ENCODE measurements around the gene LUZP4.
"Not testable (repeated sequence)": the region's sequence is repeated elsewhere in the genome, so short reads cannot be mapped to it uniquely, and the experiment has no call there.

LUZP4 gene

DNA sequence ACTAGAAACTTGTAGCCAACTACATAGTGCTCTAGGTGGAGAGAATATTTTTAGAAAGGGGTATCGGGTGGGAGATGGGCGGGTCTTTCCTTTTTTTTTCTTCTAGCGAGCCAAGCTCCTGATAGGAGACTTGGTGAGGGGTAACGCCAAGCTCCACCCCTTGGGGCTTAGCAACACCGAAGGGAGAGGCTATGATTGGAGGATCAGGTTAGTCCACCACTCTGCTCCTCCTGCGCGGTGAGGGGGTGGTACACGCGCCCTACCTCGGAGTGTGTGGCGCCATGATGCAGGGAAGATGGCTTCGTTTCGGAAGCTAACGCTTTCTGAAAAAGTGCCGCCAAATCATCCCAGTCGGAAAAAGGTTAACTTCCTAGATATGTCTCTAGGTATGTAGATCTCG, at the start of gene LUZP4:
Gene LUZP4 (plus strand): TSS at position 251 of the 400 bp plus-strand sequence. CDS start 45 bp downstream, at position 296.
- DNase-seq (ENCODE audit: insufficient read length, low spot score): no peak
- FAIRE-seq: no peak

DNA sequence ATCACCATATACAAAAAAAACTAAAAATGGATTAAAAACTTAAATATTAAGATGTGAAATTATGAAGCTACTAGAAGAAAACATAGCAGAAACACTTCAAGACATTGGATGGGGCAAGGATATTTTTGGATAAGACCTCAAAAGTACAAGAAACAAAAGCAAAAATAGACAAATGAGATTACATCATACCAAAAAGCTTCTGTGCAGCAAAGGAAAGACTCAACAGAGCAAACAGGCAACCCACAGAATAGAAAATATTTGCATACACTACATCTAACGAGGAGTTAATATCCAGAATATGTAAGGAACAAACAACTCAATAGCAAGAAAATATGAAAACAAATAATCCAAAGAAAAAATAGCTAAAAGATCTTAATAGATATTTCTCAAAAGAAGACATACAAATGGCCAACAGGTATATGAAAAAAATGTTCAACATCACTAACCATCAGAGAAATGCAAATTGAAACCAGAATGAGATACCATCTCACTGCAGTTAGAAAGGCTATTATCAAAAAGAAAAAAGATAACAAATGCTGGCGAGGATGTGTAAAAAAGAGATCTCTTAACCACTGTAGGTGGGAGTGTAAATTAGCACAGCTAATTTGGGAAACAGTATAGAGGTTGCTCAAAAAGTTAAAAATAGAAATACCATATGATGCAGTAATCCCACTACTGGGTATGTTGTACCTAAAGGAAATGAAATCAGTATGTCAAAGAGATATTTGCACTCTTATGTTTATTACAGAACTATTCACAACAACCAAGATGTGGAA, 37.9 kb upstream of the LUZP4 start:
- no peak for FAIRE-seq
- no peak for DNase-seq (ENCODE audit: insufficient read length, low spot score)

GRCh38 chrX:115255003-115255402, 34.5 kb upstream of the LUZP4 start:
- DNase-seq (ENCODE audit: insufficient read length, low spot score): no peak
- no peak for FAIRE-seq

DNA sequence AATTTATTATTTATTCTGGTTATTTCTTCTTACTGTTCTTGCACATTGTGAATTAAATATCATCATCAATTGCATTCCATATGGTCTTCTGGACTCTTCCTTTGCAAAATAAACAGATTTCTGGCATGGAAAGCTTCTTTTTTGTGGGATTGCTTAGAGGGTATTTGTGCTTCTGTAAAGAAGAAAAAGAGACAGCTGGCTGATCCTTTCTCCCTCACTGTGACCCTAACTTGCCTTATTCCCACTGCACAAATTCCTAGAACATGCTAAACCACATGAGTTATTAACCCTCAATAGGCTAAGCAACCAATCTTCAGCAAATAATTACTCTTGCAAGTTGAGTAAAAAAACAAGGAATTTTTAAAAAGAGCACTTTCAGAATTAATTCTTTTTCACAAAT, 31.8 kb upstream of the LUZP4 start:
- DNase-seq (ENCODE audit: insufficient read length, low spot score) (no peak), FAIRE-seq (no peak)

DNA sequence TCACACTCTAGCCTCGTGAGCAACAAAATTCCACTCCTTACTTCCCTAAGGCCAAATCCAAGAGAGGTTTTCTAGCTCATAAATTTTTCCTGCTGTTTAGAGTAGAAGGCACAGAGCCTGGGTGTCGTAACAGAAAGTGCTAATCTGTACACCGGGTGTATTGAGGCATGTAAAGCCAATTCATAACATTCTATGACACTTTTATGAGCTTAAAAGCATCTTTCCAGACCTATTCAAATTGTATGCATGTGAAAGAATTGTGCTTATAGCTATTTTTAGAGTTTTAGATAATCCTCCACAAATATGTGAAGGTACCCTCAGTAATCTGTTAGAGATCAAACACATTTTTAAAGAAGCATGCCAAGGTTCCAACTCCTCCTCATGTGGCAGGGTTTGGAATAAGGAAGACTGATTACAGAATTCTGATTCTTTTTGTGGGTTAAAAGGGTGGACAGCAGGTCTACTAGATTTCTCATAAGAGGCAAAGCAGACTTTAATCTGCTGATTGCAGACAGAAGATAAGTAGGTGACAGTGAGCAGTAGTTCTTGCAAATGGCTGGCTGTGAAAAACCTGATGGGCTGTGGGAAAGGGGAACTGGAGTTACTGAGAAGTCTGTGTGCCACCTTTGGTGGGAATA, 30.2 kb upstream of the LUZP4 start:
- FAIRE-seq: no peak
- DNase-seq (ENCODE audit: insufficient read length, low spot score): no peak

DNA sequence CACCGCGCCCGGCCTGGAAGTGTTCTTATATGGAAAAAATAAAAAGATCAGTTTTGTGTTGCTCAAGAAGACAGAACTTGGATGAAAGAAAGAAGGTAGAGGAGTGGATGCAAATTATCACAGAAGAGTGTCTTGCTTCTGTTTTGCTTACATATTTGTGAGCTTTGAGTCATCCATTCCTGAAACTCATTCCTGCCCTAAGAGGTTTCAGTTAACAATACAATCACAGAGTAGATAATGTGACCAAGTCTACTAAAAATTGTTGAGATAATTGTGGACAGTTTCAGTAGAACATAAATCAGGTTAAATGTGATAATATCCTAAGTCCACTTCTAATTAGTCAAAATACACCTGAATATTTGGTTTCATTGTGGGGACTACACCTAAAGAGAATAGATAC, 29.2 kb upstream of the LUZP4 start:
- DNase-seq (ENCODE audit: insufficient read length, low spot score): peak; percentile 1
- FAIRE-seq: no peak

DNA sequence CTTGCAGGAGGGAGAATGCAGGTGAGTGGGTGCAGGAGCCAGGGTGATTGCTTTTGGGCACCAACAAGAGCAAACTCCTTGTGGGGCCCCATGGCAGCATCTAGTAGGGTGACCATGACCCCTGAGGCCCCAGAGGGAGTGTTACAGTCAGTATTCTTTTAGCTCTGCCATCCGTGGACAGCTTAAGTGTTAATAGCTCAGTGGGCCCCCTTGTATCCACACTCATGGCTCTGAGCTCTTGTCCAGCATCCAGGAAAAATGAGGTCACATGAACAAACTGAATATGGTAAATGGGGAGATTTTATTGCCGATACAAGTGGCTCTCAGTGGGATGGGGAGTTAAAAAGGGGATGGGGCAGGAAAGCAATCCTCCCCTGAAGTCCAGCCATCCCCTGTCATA, 28.4 kb upstream of the LUZP4 start:
- DNase-seq (ENCODE audit: insufficient read length, low spot score) (no peak), FAIRE-seq (no peak)

DNA sequence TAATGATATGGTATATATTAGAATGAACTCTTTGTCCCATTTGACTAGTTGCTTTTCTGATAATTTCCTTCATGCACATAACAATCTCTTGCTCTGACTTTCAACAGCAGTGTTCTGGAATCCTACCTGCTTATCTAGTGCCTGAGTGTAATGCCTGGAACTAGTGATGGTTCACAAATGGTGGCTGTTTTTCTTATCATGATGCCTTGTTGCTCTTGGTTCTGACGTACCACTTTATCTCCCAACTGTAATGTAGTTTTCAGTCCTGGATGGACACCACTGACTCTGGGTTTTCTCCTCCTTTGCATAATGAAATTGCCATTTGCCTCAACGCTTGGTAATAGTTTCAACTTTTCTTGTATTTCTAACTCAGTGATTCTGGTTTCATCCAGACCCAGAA, 25.5 kb upstream of the LUZP4 start:
- FAIRE-seq (no peak), DNase-seq (ENCODE audit: insufficient read length, low spot score) (no peak)

- no peak for FAIRE-seq
- no peak for DNase-seq (ENCODE audit: insufficient read length, low spot score)
These were observed 23.2 kb upstream of the LUZP4 start for GRCh38 chrX:115266300-115266699.

- FAIRE-seq (no peak), DNase-seq (ENCODE audit: insufficient read length, low spot score) (no peak)
These were observed 21.1 kb upstream of the LUZP4 start for GRCh38 chrX:115268421-115268820.

- DNase-seq (ENCODE audit: insufficient read length, low spot score) (no peak), FAIRE-seq (no peak)
These were observed 20.3 kb upstream of the LUZP4 start for GRCh38 chrX:115269051-115269683.

GRCh38 chrX:115284877-115285276, 4.6 kb upstream of the LUZP4 start:
- FAIRE-seq: no peak
- no peak for DNase-seq (ENCODE audit: insufficient read length, low spot score)

DNA sequence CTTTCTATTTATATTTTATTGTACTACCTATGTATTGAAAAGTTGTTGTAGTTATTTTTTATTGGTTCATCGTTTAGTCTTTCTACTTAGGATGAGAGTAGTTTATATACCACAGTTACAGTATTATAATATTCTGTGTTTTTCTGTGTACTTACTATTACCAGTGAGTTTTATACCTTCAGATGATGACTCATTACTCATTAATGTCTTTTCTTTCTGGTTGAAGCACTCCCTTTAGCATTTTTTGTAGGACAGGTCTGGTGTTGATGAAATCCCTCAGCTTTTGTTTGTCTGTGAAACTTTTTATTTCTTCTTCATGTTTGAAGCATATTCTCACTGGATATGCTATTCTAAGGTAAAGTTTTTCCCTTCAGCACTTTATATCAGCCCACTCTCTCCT, 7.7 kb downstream of the LUZP4 start:
- no peak for FAIRE-seq
- DNase-seq (ENCODE audit: insufficient read length, low spot score): no peak

DNA sequence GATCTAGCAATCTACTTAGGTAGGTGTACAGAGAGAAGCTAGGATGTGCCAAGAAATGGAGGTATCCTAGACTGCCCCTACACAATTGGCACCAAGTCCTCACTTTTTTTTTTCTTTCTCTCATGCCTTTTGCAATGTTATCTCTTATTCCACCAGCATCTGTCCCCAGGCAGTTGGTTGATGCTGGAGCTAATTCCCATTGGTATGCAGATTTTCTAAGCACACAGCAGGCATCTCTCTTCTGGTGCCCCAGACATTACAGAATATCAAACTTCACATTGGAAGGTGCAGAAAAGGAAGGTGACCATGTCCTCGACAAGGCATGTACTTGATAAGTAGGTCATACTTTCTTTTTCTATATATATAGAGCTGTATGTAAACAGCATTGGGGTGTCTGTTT, 21.6 kb downstream of the LUZP4 start:
- no peak for DNase-seq (ENCODE audit: insufficient read length, low spot score)
- no peak for FAIRE-seq

DNA sequence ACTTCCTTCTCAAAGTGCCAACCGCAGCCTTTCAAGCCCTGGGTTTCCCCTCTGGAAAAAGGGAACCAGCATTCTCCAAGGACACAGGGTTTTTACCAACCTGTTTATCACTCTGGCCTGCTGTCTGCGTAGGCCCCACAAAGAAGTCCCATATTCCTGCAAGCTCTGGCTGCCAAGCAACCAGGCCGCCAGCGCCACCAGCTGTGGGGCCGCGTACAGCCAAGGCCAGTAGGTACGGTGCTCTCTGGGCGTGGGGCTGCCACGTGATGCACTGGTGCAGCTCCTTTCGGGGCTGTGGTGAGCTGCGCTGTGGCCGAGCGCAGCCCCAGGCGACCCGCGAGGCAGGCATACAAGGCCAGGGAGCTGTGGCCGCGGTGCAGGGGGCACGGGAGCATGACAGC, 22.1 kb downstream of the LUZP4 start:
- FAIRE-seq (no peak), DNase-seq (ENCODE audit: insufficient read length, low spot score) (no peak)

GRCh38 chrX:115318139-115318538, 28.6 kb downstream of the LUZP4 start:
- FAIRE-seq: no peak
- DNase-seq (ENCODE audit: insufficient read length, low spot score): no peak

DNA sequence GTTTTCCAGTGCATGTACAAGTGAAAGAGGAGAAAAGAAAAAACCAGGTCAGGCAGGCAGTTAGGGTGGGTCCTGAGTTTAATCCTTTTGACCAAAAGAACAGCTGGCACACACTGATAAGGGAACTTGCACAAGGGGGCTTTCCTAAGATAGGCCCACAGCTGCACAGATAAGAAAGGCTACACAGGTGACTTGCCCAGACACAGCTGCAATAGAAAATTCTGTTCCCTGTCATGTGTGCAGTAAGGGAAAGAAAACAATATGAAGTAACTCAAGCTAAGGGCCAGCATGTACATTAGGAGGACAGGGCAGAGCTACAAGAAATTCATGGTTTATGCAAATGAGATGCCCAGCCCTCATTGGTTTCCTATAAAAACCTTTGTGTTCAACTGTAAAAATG, 32.9 kb downstream of the LUZP4 start:
- no peak for FAIRE-seq
- DNase-seq (ENCODE audit: insufficient read length, low spot score): no peak

GRCh38 chrX:115324194-115324593, 34.7 kb downstream of the LUZP4 start:
- no peak for DNase-seq (ENCODE audit: insufficient read length, low spot score)
- FAIRE-seq: no peak

GRCh38 chrX:115329282-115329681, 39.8 kb downstream of the LUZP4 start:
- not testable (repeated sequence) for DNase-seq (ENCODE audit: insufficient read length, low spot score); FAIRE-seq

DNA sequence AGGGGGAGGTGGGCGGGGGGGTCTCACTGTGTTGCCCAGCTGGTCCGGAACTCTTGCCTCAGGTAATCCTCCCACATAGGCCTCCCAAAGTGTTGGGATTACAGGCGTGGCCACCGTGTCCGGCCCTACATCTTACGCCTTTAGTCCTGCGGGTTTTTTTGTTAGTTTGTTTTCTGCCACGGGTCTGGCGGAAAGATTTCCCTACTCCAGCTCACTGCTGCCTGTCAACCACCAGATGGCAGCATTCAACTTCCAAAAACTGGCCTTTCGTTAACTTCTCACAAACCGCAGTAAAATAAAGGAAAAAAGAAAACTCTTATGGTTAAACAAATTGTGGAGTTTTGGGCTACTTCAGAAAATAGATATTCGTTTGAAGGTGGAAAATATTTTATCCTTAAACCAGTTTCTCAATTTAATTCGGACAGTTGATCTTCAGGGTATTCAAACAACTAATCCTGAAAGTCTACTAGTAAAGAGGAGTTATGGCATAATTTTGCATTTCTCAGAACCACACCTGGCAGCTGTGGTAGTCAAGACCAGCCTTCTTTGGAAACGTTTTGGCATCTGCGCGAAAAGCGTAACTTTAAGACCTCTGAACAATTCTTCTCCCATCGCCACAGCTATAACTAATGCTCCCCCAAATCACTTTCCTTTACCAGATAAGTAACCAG, 41.1 kb downstream of the LUZP4 start:
- FAIRE-seq (no peak), DNase-seq (ENCODE audit: insufficient read length, low spot score) (peak; percentile 8)

DNA sequence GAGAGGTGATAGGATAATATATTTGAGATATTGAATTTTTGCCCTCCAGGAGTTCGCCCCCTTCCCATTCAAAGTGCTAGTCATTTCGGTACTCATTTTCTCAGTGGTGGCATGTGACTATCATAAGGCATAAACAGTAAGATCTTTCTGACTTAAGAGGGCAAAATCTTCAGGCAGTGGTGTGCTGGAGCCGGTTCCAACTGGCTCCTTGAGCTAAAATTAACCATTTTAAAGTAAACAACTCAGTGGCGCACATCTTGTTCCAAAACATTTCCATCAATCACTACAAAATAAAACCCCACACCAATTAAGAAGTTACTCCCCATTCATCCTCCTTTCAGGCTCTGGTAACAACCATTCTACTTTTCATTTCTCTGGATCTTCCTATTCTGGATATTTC, 43.3 kb downstream of the LUZP4 start:
- DNase-seq (ENCODE audit: insufficient read length, low spot score) (no peak), FAIRE-seq (no peak)

Data from HTR-8/SVneo (cell line).